ENCODE results near the gene PGLYRP1.

DNA sequence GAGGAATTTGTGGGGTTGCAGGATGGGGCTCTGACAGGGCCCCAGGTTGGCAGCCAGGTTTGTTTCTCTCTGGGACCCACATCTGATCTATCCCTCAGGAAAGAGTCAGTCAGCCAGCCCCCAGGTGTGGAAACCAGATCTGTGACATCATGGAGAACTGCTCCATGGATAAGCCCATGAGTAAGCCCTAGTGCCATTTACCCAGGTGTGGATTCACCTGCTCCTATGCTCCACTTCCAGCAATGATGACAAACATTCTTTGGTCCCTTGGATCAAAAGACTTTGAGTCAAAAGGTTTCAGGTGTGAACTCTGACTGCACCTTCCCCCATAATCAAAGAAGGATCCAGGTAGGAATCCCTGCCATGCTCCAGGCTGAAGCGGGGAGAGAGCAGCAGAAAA, 44.8 kb upstream of the PGLYRP1 start:
- TF ChIP-seq, protein P1, sequence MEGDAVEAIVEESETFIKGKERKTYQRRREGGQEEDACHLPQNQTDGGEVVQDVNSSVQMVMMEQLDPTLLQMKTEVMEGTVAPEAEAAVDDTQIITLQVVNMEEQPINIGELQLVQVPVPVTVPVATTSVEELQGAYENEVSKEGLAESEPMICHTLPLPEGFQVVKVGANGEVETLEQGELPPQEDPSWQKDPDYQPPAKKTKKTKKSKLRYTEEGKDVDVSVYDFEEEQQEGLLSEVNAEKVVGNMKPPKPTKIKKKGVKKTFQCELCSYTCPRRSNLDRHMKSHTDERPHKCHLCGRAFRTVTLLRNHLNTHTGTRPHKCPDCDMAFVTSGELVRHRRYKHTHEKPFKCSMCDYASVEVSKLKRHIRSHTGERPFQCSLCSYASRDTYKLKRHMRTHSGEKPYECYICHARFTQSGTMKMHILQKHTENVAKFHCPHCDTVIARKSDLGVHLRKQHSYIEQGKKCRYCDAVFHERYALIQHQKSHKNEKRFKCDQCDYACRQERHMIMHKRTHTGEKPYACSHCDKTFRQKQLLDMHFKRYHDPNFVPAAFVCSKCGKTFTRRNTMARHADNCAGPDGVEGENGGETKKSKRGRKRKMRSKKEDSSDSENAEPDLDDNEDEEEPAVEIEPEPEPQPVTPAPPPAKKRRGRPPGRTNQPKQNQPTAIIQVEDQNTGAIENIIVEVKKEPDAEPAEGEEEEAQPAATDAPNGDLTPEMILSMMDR (IDR thresholded peaks at IDR 0.05 in 4 of 5, conservative IDR thresholded peaks at IDR 0.05 in 1 of 5) = no peak
- TF ChIP-seq POLR2A (IDR thresholded peaks at IDR 0.05) = no peak
